Measurements from ENCODE around the gene CHST3.

DNA sequence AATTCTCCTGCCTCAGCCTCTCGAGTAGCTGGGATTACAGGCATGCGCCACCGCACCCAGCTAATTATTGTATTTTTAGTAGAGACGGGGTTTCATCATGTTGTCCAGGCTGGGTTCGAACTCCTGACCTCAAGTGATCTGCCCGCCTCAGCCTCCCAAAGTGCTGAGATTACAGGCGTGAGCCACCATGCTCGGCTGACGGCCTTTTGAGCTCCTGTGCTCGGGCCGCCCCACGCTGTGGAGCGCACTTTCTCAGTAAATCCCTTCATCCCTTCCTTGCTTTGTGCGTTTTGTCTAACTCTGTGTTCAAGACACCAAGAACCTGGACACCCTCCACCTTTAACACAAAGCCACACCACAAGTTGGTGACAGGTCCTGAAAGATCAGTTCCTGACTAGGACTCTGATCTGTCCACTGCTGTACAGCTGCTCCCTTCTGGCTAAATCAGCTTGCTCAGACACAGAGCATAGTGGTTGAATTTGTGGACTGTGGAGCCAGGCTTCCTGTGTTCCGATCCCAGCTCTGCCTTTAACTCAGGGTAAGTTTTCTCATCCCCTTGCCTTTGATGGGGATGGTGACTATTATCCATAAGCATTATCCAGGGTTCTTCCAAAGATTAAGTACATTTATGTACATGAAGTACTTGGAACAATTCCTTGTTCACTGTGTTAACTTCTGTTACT lies 20.1 kb downstream of the CHST3 start:
- TF ChIP-seq, protein P1, sequence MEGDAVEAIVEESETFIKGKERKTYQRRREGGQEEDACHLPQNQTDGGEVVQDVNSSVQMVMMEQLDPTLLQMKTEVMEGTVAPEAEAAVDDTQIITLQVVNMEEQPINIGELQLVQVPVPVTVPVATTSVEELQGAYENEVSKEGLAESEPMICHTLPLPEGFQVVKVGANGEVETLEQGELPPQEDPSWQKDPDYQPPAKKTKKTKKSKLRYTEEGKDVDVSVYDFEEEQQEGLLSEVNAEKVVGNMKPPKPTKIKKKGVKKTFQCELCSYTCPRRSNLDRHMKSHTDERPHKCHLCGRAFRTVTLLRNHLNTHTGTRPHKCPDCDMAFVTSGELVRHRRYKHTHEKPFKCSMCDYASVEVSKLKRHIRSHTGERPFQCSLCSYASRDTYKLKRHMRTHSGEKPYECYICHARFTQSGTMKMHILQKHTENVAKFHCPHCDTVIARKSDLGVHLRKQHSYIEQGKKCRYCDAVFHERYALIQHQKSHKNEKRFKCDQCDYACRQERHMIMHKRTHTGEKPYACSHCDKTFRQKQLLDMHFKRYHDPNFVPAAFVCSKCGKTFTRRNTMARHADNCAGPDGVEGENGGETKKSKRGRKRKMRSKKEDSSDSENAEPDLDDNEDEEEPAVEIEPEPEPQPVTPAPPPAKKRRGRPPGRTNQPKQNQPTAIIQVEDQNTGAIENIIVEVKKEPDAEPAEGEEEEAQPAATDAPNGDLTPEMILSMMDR (IDR thresholded peaks at IDR 0.05), result no peak
- TF ChIP-seq EP300 (IDR thresholded peaks at IDR 0.05), result no peak
- TF ChIP-seq POLR2AphosphoS5 (IDR thresholded peaks at IDR 0.05), result no peak

All from suprapubic skin (tissue), 4 donors.